ENCODE measurements around the gene SCN8A.
A peak's percentile ranks its signal among the peaks of the same experiment; 100 is the strongest.

SCN8A gene

DNA sequence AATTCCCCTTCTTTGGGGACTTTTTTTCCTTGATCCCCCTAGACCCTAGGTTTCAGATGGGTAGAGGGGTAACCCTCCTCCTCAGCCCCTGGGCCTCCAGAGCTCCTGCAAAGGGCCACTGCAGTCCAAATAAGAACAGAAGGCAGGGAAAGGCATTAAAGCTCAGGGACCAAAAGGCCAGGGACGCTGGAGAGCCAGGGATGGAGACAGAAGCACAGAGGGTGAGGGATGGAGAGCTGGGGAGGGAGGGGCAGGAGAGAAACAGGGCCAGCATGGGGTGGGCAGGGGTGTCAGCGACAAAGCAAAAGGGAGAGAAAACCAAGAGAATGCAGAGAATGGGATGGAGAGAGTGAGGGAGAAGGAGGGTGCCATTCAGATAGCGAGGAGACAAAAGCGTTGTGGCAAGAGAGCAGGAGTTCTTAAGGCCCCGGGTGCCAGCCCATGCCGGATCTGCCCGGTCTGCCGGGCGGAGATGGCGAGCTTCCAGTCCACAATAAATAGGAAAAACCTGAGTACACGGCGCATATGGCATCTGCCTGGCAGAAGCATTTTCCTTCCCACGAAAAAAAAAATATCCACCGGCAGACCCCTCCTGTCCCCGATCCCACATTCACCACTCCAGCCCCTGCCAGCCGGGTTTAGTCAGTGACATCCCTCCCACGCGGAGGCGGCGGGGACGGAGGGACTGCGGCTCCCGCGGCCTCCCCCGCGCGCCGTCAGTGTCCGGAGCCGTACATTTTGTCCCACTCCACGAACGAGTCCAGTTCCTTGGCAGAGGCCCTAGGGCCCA lies 228.9 kb downstream of the SCN8A start:
- H3K4me3 ChIP-seq (ENCODE audit: low read depth, low read length), result peak overlapping the region; percentile 52
- DNase-seq (ENCODE audit: low read depth), result no peak
- TF ChIP-seq, protein P1, sequence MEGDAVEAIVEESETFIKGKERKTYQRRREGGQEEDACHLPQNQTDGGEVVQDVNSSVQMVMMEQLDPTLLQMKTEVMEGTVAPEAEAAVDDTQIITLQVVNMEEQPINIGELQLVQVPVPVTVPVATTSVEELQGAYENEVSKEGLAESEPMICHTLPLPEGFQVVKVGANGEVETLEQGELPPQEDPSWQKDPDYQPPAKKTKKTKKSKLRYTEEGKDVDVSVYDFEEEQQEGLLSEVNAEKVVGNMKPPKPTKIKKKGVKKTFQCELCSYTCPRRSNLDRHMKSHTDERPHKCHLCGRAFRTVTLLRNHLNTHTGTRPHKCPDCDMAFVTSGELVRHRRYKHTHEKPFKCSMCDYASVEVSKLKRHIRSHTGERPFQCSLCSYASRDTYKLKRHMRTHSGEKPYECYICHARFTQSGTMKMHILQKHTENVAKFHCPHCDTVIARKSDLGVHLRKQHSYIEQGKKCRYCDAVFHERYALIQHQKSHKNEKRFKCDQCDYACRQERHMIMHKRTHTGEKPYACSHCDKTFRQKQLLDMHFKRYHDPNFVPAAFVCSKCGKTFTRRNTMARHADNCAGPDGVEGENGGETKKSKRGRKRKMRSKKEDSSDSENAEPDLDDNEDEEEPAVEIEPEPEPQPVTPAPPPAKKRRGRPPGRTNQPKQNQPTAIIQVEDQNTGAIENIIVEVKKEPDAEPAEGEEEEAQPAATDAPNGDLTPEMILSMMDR (IDR thresholded peaks at IDR 0.05; ENCODE audit: low read depth, low read length, missing control alignments), result no peak
- in situ Hi-C loops (cut with HindIII; ENCODE audit: low sequenced_read_pairs), result no loop called here

DNA sequence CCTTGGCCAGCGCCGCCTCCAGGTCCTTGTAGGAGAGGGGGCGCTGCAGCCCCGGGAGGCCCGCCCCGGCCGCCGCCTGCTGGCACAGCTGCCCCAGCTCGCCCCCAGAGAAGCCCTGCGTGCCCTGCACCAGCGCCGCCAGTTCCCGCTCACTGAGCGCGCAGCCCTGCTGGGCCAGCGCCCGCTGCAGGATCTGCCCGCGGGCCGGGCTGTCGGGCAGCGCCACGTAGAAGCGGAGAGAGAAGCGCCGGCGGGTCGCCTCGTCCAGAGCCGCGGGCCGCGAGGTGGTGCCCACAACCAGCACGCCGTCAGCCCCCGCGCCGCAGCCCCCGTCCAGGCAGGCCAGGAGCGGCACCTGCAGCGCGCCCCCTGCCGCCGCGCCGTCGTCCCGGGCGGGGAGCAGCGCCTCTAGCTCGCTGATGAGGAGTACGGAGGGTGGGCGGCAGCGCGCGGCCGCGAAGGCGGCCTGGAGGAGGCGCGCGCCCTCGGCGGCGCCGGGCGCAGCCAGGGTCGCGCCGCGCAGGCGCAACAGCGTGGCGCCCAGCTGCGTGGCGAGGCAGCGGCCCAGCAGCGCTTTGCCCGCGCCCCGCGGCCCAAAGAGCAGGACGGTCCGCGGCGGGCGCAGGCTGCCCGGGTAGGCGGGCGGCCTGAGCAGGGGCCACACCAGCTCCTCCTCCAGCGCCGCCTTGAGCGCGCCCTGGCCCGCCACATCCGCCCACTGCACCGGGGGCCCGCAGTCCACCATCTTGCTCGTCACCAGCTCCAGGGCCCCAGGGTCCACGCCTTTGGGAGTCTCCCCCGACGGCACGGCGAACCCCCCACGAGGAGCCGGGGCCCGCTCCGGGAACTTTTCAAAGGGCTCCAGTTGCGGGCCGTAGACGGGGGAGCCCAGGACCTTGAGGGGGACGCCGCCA lies 229.8 kb downstream of the SCN8A start:
- no peak for DNase-seq (ENCODE audit: low read depth)
- TF ChIP-seq, protein P1 (IDR thresholded peaks at IDR 0.05; ENCODE audit: low read depth, low read length, missing control alignments), result no peak
- peak overlapping the region; percentile 52 for H3K4me3 ChIP-seq (ENCODE audit: low read depth, low read length)
- in situ Hi-C loops (cut with HindIII; ENCODE audit: low sequenced_read_pairs), result no loop called here

DNA sequence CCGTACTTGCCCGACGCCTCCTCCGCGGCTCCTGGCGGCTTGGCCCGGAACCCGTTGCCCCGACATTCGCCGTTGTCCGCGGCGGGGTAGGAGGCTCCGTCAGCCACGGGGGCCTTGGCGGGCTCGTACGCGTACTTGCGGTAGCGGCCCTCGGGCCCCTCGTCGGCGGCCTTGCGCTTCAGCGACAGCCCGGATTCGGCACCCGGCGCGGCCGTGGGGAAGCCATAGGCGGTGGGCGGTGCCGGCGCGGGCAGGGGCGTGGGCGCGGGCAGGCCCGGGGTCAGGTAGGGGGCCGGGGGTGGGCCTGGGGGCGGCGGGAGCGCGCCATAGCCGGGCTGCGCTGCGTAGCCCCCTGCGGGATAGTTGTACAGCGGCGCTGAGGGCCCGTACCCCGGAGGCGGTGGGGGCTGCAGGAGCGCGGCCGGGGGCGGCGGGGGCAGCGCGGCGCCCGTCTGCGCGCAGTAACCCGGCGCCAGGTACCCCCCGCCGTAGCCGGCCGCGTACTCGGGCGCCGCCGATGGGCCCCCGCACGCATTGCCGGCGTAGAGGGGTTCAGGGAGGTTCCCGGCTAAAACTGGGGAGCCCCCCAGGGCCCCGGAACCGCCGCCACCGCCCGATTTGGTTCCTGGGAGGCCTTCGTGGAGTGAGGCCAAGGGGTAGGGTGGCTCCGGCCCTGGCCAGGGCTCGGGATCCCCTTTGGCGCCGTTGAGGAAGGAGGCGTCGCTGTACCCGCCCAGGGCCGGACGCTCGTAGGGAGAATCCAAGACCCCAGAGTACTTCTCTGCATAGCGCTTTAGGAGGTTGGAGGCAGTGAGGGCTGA lies 230.6 kb downstream of the SCN8A start:
- H3K4me3 ChIP-seq (ENCODE audit: low read depth, low read length), result peak overlapping the region; percentile 52
- in situ Hi-C loops (cut with HindIII; ENCODE audit: low sequenced_read_pairs), result no loop called here
- TF ChIP-seq, protein P1 (IDR thresholded peaks at IDR 0.05; ENCODE audit: low read depth, low read length, missing control alignments), result no peak
- no peak for DNase-seq (ENCODE audit: low read depth)

DNA sequence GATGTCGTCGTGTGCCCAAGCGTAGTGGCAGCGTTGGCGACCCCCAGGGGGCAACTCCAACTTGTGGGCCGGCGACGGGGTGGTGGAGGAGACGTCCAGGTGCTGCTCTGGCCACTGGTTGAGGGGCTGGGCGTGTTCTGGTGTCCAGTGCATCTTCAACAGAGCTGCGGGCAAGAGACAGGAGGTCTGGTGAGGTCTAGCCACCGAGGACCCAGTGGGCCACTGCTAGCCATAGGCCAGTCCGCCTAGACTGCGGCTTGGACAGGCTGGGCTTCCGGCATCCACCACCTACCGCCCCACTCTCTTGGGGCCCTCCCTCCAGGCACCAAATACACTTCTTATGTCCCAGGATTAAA lies 231.2 kb downstream of the SCN8A start:
- H3K4me3 ChIP-seq (ENCODE audit: low read depth, low read length), result peak overlapping the region; percentile 52
- TF ChIP-seq, protein P1 (IDR thresholded peaks at IDR 0.05; ENCODE audit: low read depth, low read length, missing control alignments), result no peak
- in situ Hi-C loops (cut with HindIII; ENCODE audit: low sequenced_read_pairs), result no loop called here
- no peak for DNase-seq (ENCODE audit: low read depth)

DNA sequence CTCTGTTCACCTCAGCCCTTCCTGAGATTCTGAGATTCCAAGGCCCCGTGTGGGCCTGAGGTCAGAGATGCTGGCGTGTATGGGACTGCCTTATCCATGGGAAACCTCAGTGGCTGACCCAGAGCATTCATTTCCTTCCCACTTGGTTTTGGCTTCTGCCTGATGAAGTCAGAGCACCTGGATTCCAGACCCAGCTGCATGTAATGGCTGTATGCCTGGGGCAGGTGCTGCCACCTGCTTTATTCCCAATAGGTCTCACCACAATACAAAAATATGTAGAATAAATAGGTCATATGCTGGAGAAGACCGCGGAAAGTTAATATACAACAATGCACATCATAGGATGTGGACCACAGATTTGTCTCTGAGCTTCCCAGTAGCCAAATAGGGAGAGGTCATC lies 231.9 kb downstream of the SCN8A start:
- no peak overlapping the region for H3K4me3 ChIP-seq (ENCODE audit: low read depth, low read length)
- in situ Hi-C loops (cut with HindIII; ENCODE audit: low sequenced_read_pairs), result no loop called here
- TF ChIP-seq, protein P1 (IDR thresholded peaks at IDR 0.05; ENCODE audit: low read depth, low read length, missing control alignments), result no peak
- DNase-seq (ENCODE audit: low read depth), result no peak
